Breast epithelium (tissue), 4 donors: ENCODE results near the gene PGGT1B. TPM values are rescaled to one million over a fixed set of nuclear protein-coding genes. Genes with fewer than 3 reads are reported as not detected.

Source experiments
- DNase-seq, 2 donors: peaks; one replicate each; pipeline ENCODE4 v3.0.0-alpha.2; 2019; ENCODE audit warnings: low spot score in 2 of 2
- H3K27ac ChIP-seq, 2 donors: fragments of 200-600 bp; sonication (generic) in 1 of 2; one replicate each; pipeline ENCODE4 v1.5.1; 2016 to 2019; ENCODE audit warnings: mild to moderate bottlenecking in 1 of 2
- H3K27me3 ChIP-seq, 2 donors: fragments of 200-600 bp; sonication (generic) in 1 of 2; one replicate each; pipeline versions ENCODE4 v1.5.1 to v1.6.0; 2017 to 2019; ENCODE audit warnings: control low read depth in 1 of 2, mild to moderate bottlenecking in 1 of 2
- H3K36me3 ChIP-seq: fragments of 200-600 bp; one replicate; pipeline ENCODE4 v1.5.1; 2019
- H3K4me1 ChIP-seq, 2 donors: fragments of 200-600 bp; sonication (generic); one replicate each; pipeline ENCODE4 v1.5.1; 2016 to 2019; ENCODE audit warnings: control low read depth in 1 of 2
- H3K4me3 ChIP-seq, 3 donors: fragments of 200-600 bp; sonication (generic); 1 replicate in 2 of 3; 2 replicates in 1 of 3; pipeline ENCODE4 v1.5.1; 2016 to 2019; ENCODE audit warnings: mild to moderate bottlenecking in 3 of 3, moderate library complexity in 2 of 3
- H3K9me3 ChIP-seq, 2 donors: fragments of 200-600 bp; sonication (generic) in 1 of 2; one replicate each; pipeline ENCODE4 v1.5.1; 2016 to 2019; ENCODE audit warnings: control low read depth in 1 of 2
- CTCF ChIP-seq, 3 donors: fragments of 450-650 bp; IDR thresholded peaks; one replicate each; pipeline ENCODE4 v1.5.1; 2016 to 2017; ENCODE audit warnings: antibody characterized with exemption in 3 of 3, mild to moderate bottlenecking in 3 of 3, moderate library complexity in 3 of 3
- POLR2A ChIP-seq: fragments of 450-650 bp; IDR thresholded peaks from one replicate; pipeline ENCODE4 v1.6.1; 2016; ENCODE audit warnings: antibody characterized with exemption, mild to moderate bottlenecking, moderate library complexity
- POLR2AphosphoS5 ChIP-seq, 3 donors: sonication (generic); formaldehyde crosslinking; IDR thresholded peaks; one replicate each; pipeline ENCODE4 v1.6.1; 2017; ENCODE audit warnings: antibody characterized with exemption in 3 of 3
- intact Hi-C: fragments of 100-400 bp; cut with DNase I; formaldehyde crosslinking; loops from one replicate; pipeline ENCODE4 v1.15.1; 2023; ENCODE audit warnings: low total_unique reads
- total RNA-seq, 3 donors: library from RNA; depleted of rRNA; stranded (reverse); fragments of >200 nt; gene quantifications; one replicate each; pipeline ENCODE4 v1.1.0, GENCODE V29; 2016

Gene PGGT1B
- total RNA-seq, 3 donors from 2014 or later: 12.6 to 15.7 (median 15.7) TPM

DNA sequence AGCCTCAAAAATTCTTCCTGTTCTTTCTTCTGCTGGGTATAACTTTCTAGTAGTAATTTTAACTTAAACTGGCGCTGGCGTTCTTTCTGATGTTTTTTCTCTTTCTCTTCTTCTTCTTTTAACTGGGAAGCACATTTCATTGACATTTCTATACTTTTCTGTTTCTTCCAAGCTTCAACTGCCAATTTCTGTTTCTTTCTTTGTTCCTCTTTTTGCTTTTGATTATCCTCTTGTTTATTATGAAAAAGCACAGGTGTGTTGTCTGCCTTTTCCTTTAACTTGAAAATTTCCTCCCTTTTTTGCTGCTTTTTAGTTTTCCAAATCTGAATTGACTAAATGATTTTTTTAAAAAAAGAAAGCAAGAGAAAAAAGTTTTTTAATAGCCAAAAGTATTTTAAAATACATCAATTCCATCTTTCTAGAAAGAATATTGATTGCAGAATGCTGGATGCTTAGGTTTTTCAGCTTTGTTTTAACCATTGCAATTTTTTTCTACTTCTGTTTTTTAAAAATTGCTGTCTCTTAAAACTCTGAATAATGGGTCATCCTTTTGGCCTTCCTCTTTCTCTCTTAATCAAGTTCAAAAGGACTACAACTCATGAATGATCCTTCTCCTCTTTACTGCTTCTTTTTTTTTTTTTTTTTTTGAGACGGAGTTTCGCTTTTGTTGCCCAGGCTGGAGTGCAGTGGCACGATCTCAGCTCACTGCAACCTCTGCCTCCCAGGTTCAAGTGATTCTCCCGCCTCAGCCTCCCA is 8.8 kb upstream of the PGGT1B start:
- H3K4me1 ChIP-seq: no peaks in the 10 kb centered on the region
- no peak overlapping the region for H3K27ac ChIP-seq
- no peak overlapping the region for H3K4me3 ChIP-seq
- TF ChIP-seq CTCF (IDR thresholded peaks at IDR 0.05): no peak
- TF ChIP-seq POLR2A: no peak
- TF ChIP-seq POLR2AphosphoS5 (IDR thresholded peaks at IDR 0.05): no peak
- H3K27me3 ChIP-seq: no peaks in the 10 kb centered on the region
- H3K36me3 ChIP-seq: no peaks in the 10 kb centered on the region
- intact Hi-C loops: no loop called here
- no peak for DNase-seq
- no peaks in the 10 kb centered on the region for H3K9me3 ChIP-seq

DNA sequence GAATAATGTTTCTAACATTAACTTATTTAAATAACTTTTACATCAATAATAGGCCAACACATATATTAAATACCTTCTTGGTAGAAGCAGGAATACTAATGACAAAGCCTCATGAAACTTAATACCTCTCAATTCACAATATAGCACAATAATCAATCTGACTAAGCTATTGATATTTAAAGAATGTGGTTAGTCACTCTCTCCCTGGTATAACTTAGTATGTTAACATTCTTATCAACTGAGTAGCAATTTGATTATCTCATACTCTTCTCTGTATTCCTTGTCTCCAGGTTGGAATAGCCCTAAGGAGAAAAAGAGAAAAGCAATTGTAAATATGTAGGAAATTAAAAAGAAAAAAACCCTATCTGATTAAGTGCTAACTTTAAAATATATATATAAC is 4.9 kb upstream of the PGGT1B start:
- Histone ChIP-seq H3K36me3 (no peaks in the 10 kb centered on the region), H3K9me3 (no peaks in the 10 kb centered on the region), H3K4me1 (no peaks in the 10 kb centered on the region), H3K4me3 (no peak overlapping the region), H3K27ac (no peak overlapping the region), H3K27me3 (no peaks in the 10 kb centered on the region)
- no peak for TF ChIP-seq POLR2A
- TF ChIP-seq POLR2AphosphoS5 (IDR thresholded peaks at IDR 0.05): no peak
- TF ChIP-seq CTCF (IDR thresholded peaks at IDR 0.05): no peak
- no peak for DNase-seq
- intact Hi-C loops: no loop called here

- intact Hi-C loops: no loop called here
- no peak overlapping the region for H3K27ac ChIP-seq
These were observed 2.5 kb upstream of the PGGT1B start for GRCh38 chr5:115265220-115265619.

GRCh38 chr5:115264786-115265185 is 2.1 kb upstream of the PGGT1B start:
- H3K27ac ChIP-seq: no peak overlapping the region
- intact Hi-C loops: no loop called here
- no peaks in the 10 kb centered on the region for H3K4me1 ChIP-seq
- H3K9me3 ChIP-seq: no peaks in the 10 kb centered on the region
- H3K27me3 ChIP-seq: no peaks in the 10 kb centered on the region
- no peaks in the 10 kb centered on the region for H3K36me3 ChIP-seq
- no peak for DNase-seq
- no peak overlapping the region for H3K4me3 ChIP-seq
- no peak for TF ChIP-seq POLR2AphosphoS5 (IDR thresholded peaks at IDR 0.05)
- no peak for TF ChIP-seq CTCF (IDR thresholded peaks at IDR 0.05)
- no peak for TF ChIP-seq POLR2A

More at GRCh38 chr5:115265220-115265619, 2.5 kb upstream of the PGGT1B start:
- H3K4me1 ChIP-seq: no peaks in the 10 kb centered on the region
- DNase-seq: no peak
- no peaks in the 10 kb centered on the region for H3K27me3 ChIP-seq
- TF ChIP-seq POLR2A (no peak), CTCF (IDR thresholded peaks at IDR 0.05) (no peak), POLR2AphosphoS5 (IDR thresholded peaks at IDR 0.05) (no peak)
- no peaks in the 10 kb centered on the region for H3K9me3 ChIP-seq
- H3K4me3 ChIP-seq: no peak overlapping the region
- no peaks in the 10 kb centered on the region for H3K36me3 ChIP-seq

DNA sequence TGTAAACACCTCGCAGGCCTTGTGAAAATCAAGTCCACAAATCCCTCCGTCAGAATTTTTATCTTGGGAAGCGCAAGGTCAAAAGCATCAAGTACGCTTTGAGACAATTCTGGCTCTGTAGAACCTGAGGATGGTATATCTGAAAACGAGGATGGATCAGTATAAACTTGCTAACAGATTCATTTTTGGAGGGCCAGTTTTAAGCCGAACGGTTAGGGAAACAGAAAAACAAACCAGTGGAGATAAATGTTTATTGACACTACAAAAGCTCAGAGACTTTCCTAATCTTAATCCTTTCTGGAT is 352 bp upstream of the PGGT1B start:
- Histone ChIP-seq H3K4me1 (peaks cover 0 to 3% of the 10 kb centered on the region in 2 donors), H3K27ac (peak overlapping the region; percentile 83 to 87), H3K4me3 (peak overlapping the region; percentile 77 to 93 (median 89)), H3K9me3 (no peaks in the 10 kb centered on the region), H3K27me3 (no peaks in the 10 kb centered on the region), H3K36me3 (no peaks in the 10 kb centered on the region)
- intact Hi-C loops: no loop called here
- DNase-seq: no peak
- TF ChIP-seq POLR2AphosphoS5 (IDR thresholded peaks at IDR 0.05): no peak
- TF ChIP-seq POLR2A: no peak
- no peak for TF ChIP-seq CTCF (IDR thresholded peaks at IDR 0.05)
